Brain microvascular endothelial cell (primary cell): ENCODE results near the gene ZC3H18.

ENCODE experiments used
- DNase-seq: peaks from one replicate; pipeline ENCODE4 v3.0.0-alpha.2; 2020
- H3K27ac ChIP-seq: fragments of 250-450 bp; sonication (Bioruptor Pico); 2 replicates; pipeline ENCODE4 v1.5.1; 2020; ENCODE audit warnings: mild to moderate bottlenecking, moderate library complexity
- H3K27me3 ChIP-seq: fragments of 250-450 bp; sonication (Bioruptor Pico); replicated peaks from 2 replicates; pipeline ENCODE4 v1.5.1; 2020; ENCODE audit warnings: mild to moderate bottlenecking
- H3K36me3 ChIP-seq: fragments of 250-450 bp; sonication (Bioruptor Pico); replicated peaks from 2 replicates; pipeline ENCODE4 v1.5.1; 2020; ENCODE audit warnings: mild to moderate bottlenecking
- H3K4me3 ChIP-seq: 2 replicates; pipeline ENCODE4 v1.5.1; 2011; ENCODE audit warnings: low read depth, mild to moderate bottlenecking, control low read depth, low read length, moderate library complexity
- in situ Hi-C: cut with HindIII; loops from 2 replicates; pipeline ENCODE4 v1.10.0; 2017; ENCODE audit warnings: low sequenced_read_pairs, low pct_ligation_motif_present
- TF ChIP-seq, protein P1 (sequence below): IDR thresholded peaks from 2 replicates; pipeline ENCODE4 v1.5.1; 2011; ENCODE audit warnings: low read depth, mild to moderate bottlenecking, moderate library complexity, low read length, control low read depth, inconsistent platforms; ENCODE audit errors: missing control alignments

Gene ZC3H18

DNA sequence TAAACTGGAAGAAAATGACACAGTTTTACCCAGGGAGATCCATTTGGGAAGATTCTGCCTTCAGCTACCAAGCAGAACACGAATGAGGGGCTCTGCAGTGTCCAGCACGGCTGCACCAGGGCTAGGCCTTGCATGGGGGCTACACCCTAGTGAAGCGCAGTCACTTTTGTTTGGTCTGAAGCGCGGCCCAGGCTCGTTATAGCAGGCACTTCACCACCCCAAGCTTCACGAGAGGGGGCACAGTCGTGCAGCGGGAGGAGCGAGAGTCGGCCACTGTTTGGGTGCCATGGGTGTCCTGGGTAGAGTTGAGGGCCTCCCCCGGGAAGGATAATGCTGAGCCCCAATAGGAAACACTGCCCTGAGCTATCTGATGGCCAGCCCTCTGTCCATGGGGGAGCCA, 46.5 kb downstream of the ZC3H18 start:
- TF ChIP-seq, protein P1, sequence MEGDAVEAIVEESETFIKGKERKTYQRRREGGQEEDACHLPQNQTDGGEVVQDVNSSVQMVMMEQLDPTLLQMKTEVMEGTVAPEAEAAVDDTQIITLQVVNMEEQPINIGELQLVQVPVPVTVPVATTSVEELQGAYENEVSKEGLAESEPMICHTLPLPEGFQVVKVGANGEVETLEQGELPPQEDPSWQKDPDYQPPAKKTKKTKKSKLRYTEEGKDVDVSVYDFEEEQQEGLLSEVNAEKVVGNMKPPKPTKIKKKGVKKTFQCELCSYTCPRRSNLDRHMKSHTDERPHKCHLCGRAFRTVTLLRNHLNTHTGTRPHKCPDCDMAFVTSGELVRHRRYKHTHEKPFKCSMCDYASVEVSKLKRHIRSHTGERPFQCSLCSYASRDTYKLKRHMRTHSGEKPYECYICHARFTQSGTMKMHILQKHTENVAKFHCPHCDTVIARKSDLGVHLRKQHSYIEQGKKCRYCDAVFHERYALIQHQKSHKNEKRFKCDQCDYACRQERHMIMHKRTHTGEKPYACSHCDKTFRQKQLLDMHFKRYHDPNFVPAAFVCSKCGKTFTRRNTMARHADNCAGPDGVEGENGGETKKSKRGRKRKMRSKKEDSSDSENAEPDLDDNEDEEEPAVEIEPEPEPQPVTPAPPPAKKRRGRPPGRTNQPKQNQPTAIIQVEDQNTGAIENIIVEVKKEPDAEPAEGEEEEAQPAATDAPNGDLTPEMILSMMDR: no peak
- H3K27me3 ChIP-seq: no peaks in the 10 kb centered on the region
- no peak for DNase-seq
- H3K27ac ChIP-seq: no peak overlapping the region
- no peak overlapping the region for H3K4me3 ChIP-seq
- in situ Hi-C loops: no loop called here
- H3K36me3 ChIP-seq: peaks cover 6% of the 10 kb centered on the region

DNA sequence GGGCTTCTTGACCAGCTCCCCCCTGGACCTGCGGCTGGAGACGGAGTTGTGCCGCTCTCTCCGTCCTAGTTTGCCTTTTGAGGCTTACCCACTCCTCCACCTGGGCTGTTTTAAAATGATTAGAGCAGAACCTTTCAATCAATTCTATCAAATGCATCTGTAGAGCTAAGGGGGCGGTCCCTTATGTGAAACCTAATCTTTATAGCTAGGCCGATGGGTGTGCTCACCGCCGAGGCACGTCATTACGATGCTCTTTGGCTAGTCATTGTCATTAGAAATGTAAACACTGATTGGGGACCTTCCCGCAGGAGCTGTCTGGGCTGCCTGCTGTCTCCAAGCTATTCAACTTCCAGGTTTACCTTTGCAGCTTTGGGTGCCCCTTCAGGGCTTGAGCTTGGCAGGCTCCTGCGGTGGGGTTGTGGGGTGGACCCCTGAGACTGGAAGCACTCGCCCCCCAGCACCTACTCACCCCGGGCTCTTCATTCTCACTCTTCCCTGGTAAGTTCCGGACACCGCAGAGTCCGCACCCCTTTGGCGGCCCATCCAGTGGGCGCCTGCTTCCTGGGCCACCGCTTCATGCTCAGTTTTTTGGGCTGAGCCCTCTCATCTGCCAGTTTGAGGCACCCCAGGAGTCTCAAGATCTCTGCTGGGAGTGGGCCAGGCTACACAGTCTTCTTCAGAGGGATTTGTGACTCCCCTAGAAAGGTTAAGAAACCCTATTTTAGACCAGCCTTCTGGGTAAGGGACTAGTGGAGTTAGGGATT, 47.2 kb downstream of the ZC3H18 start:
- peaks cover 12% of the 10 kb centered on the region for H3K36me3 ChIP-seq

GRCh38 chr16:88618182-88618955, 48.2 kb downstream of the ZC3H18 start:
- no peak overlapping the region for H3K27ac ChIP-seq
- in situ Hi-C loops: no loop called here
- no peak for DNase-seq
- H3K36me3 ChIP-seq: peaks cover 18% of the 10 kb centered on the region
- TF ChIP-seq, protein P1: no peak
- no peak overlapping the region for H3K4me3 ChIP-seq
- no peaks in the 10 kb centered on the region for H3K27me3 ChIP-seq

More for the DNA sequence above, 47.2 kb downstream of the ZC3H18 start:
- in situ Hi-C loops: no loop called here
- TF ChIP-seq, protein P1: no peak
- Histone ChIP-seq H3K27me3 (no peaks in the 10 kb centered on the region), H3K4me3 (no peak overlapping the region), H3K27ac (no peak overlapping the region)
- DNase-seq: no peak

- in situ Hi-C loops: no loop called here
- Histone ChIP-seq H3K27ac (no peak overlapping the region), H3K36me3 (peaks cover 25% of the 10 kb centered on the region), H3K27me3 (no peaks in the 10 kb centered on the region), H3K4me3 (no peak overlapping the region)
- no peak for DNase-seq
- TF ChIP-seq, protein P1: no peak
These were observed 48.9 kb downstream of the ZC3H18 start for GRCh38 chr16:88618956-88619667.

DNA sequence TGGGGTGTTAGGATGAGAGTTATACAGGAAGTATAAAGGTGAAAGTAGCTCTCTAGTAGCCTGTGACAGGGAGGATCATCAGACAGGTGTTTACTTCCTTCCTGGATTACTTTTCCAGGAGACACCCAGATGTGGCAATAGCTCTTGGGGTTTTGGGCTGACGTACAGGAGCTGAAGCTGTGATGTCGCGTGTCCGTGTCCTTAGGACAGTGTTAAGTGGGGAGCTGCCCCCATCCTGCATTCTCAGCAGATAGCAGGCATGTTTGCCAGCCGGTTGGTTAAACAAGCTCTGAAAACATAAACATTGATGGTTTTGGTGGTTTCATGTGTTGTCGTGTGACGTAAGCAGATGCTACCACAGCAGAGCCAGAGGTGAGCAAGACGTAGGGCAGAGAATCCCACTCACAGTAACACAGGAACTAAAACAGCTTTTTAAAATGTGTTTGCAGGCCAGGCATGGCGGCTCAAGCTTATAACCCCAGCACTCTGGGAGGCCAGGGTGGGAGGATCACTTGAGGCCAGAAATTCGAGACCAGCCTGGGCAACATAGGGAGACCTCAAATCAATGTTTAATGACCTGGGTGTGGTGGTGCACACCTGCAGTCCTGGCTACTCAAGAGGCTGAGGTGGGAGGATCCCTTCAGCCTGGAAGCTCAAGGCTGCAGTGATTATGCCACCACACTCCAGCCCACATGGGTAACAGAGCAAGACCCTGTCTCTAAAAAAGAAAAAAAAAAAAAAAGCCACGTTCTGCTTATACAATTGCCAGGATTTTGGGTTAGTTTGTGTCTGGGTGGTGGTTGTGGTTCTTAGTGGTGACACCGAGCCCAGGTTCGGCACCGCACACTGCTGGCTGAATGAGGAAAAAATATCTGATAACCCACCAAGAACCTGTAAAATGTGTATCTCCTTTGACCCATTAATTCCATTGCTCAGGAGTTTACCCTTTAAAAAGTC, 49.9 kb downstream of the ZC3H18 start:
- H3K4me3 ChIP-seq: no peak overlapping the region
- in situ Hi-C loops: no loop called here
- H3K27me3 ChIP-seq: no peaks in the 10 kb centered on the region
- no peak overlapping the region for H3K27ac ChIP-seq
- H3K36me3 ChIP-seq: peaks cover 33% of the 10 kb centered on the region
- no peak for DNase-seq
- TF ChIP-seq, protein P1: no peak
